ENCODE measurements around the gene SLC25A51.

GRCh38 chr9:37921168-37921510, 17.2 kb upstream of the SLC25A51 start:
- TF ChIP-seq POLR2AphosphoS5 (IDR thresholded peaks at IDR 0.05) = no peak
- TF ChIP-seq CTCF (IDR thresholded peaks at IDR 0.05) = no peak
- no peak for TF ChIP-seq POLR2A (IDR thresholded peaks at IDR 0.05)
- TF ChIP-seq EP300 (IDR thresholded peaks at IDR 0.05) = no peak

All from upper lobe of left lung (tissue), 4 donors.